ENCODE results near the gene SIMC1. TPM values are rescaled to one million over a fixed set of nuclear protein-coding genes. Genes with fewer than 3 reads are reported as not detected.

SIMC1 gene
- total RNA-seq, 1 donor from 2014 or later, result 35.7 TPM

DNA sequence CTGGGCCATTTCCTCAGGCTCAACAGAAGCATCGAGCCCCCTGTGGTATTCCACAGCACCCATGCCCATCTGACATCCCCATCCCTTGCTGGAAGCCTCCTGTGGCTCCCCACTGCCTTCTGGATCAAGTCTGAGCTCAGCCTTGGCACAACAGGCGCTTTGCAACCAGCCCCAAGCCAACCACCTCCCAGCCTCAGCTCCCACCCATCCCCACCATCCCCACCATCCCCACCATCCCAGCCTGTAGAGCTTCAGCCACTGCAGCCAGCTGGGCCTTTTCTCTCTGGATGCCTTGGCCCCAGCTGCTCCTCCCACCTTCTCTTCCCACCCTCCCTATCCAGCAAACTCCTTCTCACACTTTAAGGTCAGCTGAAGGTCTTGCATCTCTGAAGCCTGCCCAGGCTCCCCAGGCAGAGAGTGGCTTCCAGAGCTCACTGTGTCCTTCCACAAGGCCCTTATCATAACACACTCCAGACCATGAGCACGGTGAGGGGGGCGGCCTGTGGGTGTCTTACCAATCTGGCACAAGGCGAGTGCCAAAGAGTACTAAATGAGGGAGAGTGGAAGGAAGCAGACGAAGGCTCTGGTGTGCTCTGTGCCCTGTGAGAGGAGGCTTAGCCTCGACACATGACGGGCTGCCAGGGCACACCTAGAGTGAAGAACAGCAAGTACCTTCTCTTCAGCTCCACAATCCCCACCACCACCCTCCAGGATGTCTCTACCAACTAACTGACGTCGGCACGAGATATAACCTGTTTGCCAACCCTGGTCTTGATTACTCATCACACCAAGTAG, 156.9 kb downstream of the SIMC1 start:
- DNase-seq (ENCODE audit: low spot score, unreplicated experiment), result no peak
- no peaks in the 10 kb centered on the region for H3K27me3 Mint-ChIP-seq
- no peaks in the 10 kb centered on the region for H3K9me3 Mint-ChIP-seq (ENCODE audit: low read depth)
- peak overlapping the region; percentile 11 for H3K27ac Mint-ChIP-seq
- H3K4me3 Mint-ChIP-seq (ENCODE audit: low read depth), result no peak overlapping the region
- no peaks in the 10 kb centered on the region for H3K4me1 Mint-ChIP-seq (ENCODE audit: low read depth)
- H3K36me3 Mint-ChIP-seq (ENCODE audit: insufficient read depth), result peaks cover 3% of the 10 kb centered on the region
- TF ChIP-seq, protein P1, sequence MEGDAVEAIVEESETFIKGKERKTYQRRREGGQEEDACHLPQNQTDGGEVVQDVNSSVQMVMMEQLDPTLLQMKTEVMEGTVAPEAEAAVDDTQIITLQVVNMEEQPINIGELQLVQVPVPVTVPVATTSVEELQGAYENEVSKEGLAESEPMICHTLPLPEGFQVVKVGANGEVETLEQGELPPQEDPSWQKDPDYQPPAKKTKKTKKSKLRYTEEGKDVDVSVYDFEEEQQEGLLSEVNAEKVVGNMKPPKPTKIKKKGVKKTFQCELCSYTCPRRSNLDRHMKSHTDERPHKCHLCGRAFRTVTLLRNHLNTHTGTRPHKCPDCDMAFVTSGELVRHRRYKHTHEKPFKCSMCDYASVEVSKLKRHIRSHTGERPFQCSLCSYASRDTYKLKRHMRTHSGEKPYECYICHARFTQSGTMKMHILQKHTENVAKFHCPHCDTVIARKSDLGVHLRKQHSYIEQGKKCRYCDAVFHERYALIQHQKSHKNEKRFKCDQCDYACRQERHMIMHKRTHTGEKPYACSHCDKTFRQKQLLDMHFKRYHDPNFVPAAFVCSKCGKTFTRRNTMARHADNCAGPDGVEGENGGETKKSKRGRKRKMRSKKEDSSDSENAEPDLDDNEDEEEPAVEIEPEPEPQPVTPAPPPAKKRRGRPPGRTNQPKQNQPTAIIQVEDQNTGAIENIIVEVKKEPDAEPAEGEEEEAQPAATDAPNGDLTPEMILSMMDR (IDR thresholded peaks at IDR 0.05; ENCODE audit: unreplicated experiment), result no peak

Small RNA genes within 50 kb of the gene (microRNA-seq; reads per million reads assigned to microRNA genes)
- gene MIR1271 (ENCODE audit: borderline number of aligned reads, unreplicated experiment), result 6.6 reads per million, percentile 6 among the genes with 10 or more reads in this experiment

Other genes starting within 250 kb of the SIMC1 start
- gene KIAA1191, start 123.3 kb downstream of the SIMC1 start, total RNA-seq, result 109 and 111 TPM in 2 replicates
- gene ARL10, start 127.1 kb downstream of the SIMC1 start, total RNA-seq, result 24.5 and 29.5 TPM in 2 replicates
- gene NOP16, start 150.2 kb downstream of the SIMC1 start, total RNA-seq, result 21.9 and 26.4 TPM in 2 replicates
- 88.0 and 96.8 TPM in 2 replicates for gene HIGD2A, start 150.3 kb downstream of the SIMC1 start, total RNA-seq
- gene CLTB, start 178.1 kb downstream of the SIMC1 start, total RNA-seq, result 27.9 and 29.1 TPM in 2 replicates
- gene FAF2, start 210.0 kb downstream of the SIMC1 start, total RNA-seq, result 53.6 and 54.6 TPM in 2 replicates

Measured in progenitor cell of endocrine pancreas (in vitro differentiated cells).